PC-9 (cell line): ENCODE results near the gene ZNF385B.

Experiments
- EZH2 ChIP-seq: fragments of 200-600 bp; sonication (generic); IDR thresholded peaks from 2 replicates; pipeline ENCODE4 v1.8.0; 2017; ENCODE audit warnings: antibody characterized with exemption, low read depth
- TF ChIP-seq, protein P1 (sequence below): fragments of 200-600 bp; sonication (generic); conservative IDR thresholded peaks from 2 replicates; pipeline ENCODE4 v1.6.1; 2017; ENCODE audit warnings: mixed run types, antibody characterized with exemption, mild to moderate bottlenecking, moderate library complexity

DNA sequence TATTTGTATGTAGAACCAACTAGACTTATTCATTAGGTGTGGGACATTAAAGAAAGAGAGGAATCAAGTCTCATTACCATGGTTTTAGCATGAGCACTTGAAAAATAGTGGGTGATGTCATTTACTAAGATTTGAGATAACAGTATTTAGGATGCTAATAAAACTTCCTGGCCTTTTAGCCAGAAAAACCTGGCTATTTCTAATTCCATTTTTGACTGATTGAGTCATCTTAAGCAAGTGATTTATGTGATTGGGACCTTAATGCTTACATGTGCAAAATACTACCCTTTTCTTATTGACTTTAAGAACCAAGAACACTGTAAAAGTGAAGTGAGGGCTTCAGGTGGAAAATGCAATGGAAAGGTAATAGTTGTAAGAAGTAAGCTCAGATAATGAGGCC, 400.0 kb downstream of the ZNF385B start:
- TF ChIP-seq, protein P1, sequence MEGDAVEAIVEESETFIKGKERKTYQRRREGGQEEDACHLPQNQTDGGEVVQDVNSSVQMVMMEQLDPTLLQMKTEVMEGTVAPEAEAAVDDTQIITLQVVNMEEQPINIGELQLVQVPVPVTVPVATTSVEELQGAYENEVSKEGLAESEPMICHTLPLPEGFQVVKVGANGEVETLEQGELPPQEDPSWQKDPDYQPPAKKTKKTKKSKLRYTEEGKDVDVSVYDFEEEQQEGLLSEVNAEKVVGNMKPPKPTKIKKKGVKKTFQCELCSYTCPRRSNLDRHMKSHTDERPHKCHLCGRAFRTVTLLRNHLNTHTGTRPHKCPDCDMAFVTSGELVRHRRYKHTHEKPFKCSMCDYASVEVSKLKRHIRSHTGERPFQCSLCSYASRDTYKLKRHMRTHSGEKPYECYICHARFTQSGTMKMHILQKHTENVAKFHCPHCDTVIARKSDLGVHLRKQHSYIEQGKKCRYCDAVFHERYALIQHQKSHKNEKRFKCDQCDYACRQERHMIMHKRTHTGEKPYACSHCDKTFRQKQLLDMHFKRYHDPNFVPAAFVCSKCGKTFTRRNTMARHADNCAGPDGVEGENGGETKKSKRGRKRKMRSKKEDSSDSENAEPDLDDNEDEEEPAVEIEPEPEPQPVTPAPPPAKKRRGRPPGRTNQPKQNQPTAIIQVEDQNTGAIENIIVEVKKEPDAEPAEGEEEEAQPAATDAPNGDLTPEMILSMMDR, result no peak
- no peak for TF ChIP-seq EZH2
